ENCODE data around the gene YBEY. TPM values are rescaled to one million over a fixed set of nuclear protein-coding genes. Genes with fewer than 3 reads are reported as not detected.
A peak's percentile ranks its signal among the peaks of the same experiment; 100 is the strongest.

YBEY gene
- total RNA-seq, 1 donor from 2014 or later, result 22.8 TPM

DNA sequence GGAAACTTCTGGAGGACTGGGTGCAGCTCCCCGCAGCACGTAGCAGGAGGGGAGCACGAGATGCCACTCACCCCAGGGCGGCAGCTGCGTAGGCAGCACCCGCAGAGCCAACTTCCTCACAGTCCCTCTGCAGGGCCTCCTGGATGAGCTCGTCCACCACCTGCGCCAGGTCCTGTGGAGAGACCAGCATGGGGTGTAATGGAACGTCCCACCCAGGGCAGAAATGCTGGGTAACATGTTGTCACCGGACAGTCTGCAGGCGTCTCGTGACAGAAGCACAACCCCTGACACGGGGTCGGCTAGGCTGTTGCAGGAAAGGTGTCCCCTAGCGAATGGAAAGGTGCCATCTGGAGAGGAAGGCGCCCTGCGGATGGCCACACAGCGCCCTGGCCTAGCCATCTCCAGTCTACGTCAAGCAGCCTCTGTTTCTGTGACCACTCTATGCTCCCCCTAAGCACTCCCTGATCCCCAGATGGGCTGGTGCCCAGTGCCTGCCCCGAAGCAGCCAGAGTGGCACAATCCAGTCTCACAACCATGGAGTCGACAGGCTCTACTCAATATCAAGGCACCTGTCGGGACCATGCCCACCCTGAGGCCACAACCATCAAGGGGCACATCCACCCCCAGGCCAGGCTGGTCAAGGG is 22.0 kb upstream of the YBEY start:
- no peak for DNase-seq (ENCODE audit: low spot score)

DNA sequence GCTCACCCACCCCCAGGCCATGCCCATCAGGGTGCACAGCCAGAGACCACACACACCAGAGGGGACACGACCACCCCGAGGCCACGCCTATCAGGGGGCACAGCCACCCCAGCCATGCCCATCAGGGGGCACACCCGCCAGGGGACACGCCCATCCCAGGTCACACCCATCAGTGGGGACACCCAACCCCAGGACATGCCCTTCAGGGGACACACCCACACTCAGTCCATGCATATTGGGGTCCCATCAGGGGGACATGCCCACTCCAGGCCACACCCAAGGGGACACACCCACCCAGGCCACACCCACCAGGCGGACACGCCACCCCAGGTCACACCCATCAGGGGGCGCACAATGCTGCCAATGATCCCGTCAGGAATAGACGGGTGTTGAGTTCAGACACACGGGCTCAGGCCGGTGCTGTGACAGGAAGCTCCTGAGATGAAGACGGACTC is 21.4 kb upstream of the YBEY start:
- DNase-seq (ENCODE audit: low spot score), result no peak

- no peak for DNase-seq (ENCODE audit: low spot score)
Observed at GRCh38 chr21:46265736-46266525, 20.2 kb upstream of the YBEY start.

GRCh38 chr21:46266946-46267345 is 19.2 kb upstream of the YBEY start:
- no peak for DNase-seq (ENCODE audit: low spot score)

DNA sequence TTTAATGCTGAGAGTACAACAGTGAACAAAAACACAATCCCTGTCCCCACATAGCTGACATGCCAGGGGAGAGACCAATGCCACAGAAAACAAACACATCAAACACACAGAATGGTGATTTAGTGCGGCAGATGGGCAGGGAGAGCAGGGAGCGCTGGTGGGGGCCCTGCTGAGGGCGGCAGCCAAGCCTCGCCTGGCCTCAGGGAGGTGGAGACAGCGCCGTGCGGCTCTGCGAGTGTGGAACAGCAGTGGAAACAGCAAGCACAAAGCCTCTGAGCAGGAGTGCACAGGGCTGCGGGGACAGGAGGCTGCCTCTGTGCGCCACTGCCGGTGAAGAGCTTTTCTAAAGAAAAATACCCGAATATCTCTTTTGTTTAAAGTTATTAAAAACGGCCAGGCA is 17.8 kb upstream of the YBEY start:
- no peak for DNase-seq (ENCODE audit: low spot score)

DNA sequence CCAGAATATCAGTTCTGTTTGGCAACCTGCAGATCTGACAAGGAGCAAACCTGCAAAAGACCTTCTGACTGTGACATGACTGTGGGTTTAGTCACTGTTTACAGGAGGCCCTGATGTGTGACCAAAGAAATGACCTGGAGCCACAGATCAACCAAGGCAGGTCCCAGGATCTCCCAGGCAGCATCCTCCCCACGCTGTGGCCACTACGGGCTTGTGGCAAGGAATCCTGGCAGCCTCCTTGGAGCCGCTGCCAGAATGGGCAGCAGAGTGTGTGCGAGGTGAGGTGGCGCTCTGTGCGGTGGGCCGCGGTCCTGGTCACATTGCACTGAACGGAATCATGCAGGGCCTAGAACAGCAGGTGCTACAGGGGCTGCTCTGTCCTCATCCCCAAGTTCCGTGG is 16.7 kb upstream of the YBEY start:
- no peak for DNase-seq (ENCODE audit: low spot score)

- DNase-seq (ENCODE audit: low spot score), result no peak
Observed at GRCh38 chr21:46273341-46273740, 12.8 kb upstream of the YBEY start.

DNA sequence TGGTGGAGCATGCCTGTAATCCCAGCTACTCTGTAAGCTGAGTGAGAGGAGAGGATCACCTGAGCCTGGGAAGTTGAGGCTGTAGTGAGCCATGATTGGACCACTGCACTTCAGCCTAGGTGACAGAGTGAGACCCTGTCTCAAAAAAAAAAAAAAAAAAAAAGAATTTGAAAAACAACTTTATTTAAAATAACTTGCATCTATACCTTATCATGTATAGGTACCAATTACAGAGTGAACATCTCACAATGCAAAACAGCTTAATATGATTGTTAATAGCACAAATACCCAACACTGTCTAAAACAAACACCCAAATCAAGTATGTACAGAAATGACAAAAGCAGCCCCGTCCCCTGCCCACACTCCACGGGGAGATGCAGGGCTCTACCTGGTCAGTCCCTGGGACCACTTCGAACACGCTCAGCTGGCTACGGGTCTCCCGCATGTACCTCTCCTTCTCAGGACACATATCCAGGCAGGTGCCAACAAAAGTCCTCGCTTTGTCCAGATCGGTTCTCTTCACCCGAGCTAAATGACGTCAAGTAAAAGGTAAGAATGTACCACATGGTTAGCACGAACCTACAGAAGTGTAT is 11.2 kb upstream of the YBEY start:
- DNase-seq (ENCODE audit: low spot score), result no peak

GRCh38 chr21:46284077-46284644 is 2.0 kb upstream of the YBEY start:
- no peak for DNase-seq (ENCODE audit: low spot score)

DNA sequence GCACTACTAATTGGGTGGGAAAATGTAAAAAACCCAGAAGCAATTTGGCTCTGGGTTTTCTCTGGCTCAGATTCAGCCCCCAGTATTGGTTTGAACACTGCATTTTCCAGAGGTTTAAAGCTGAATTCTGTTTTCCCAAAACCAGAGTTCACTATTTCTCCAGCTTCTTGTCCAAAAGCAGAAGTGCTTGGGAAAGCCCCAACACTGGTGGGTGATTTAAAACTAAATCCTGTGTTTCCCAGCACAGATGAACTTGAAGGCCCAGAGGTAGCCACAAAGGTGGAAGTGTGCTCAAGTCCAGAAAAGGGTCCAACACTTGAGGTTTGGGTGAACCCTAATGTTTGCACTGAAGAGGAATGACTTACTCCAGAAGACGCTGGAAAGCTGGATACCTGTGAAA is 1.4 kb upstream of the YBEY start:
- no peak for DNase-seq (ENCODE audit: low spot score)

- DNase-seq (ENCODE audit: low spot score), result no peak
Observed at GRCh38 chr21:46285206-46285661, 908 bp upstream of the YBEY start, which contains the start of gene MCM3AP. MCM3AP (minus strand) TSS chr21:46285611; CDS start chr21:46285286, 325 bp downstream.

GRCh38 chr21:46286648-46287002 is 483 bp downstream of the YBEY start:
- DNase-seq (ENCODE audit: low spot score), result no peak

- no peak for DNase-seq (ENCODE audit: low spot score)
Observed at GRCh38 chr21:46287541-46287940, 1.4 kb downstream of the YBEY start.

DNA sequence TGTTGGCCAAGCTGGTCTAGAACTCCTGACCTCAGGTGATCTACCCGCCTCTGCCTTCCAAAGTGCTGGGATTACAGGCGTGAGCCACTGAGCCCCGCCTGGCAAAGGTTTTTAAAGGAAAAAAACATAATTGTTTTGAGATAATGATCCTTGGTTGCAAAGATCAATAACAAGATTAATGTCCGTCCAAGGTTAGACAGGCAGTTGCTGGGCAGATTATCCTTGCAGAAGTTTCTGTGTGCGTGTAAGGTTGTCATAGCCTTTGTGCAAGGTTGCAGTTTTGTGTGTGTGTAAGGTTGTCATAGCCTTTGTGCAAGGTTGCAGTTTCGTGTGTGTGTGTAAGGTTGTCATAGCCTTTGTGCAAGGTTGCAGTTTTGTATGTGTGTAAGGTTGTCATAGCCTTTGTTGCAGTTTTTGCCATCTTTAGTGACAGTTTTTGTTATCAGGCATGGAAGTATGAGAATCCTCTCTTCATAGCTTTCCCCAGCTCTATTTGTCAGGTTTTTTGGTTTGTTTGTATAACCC is 3.6 kb downstream of the YBEY start:
- DNase-seq (ENCODE audit: low spot score), result no peak

- no peak for DNase-seq (ENCODE audit: low spot score)
Observed at GRCh38 chr21:46291561-46291960, 5.4 kb downstream of the YBEY start.

DNA sequence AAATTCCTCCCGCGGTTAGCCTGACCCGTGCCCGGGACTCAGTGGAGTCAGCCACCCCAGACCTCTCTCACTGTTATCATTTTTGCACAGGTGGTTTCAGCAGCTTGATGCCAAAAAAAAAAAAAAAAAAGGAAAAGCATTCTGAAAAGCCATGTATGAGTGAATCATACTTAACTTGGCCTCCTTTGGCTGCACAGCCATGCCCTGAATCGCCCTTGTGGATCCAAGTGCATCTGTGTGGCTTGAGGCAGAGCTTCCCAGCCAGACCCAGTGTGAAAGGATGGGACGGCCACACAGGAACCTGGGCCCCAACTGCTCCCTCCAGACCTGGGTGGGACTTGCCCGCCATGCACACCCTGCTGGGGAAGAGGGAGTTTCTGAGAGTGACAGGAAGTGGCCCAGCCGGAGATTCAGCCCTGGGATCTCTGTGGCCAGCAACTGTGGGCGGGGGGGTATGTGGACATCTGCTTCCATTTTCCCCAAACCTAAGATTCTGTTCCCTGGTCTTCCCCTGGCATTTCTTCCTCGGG is 8.6 kb downstream of the YBEY start:
- no peak for DNase-seq (ENCODE audit: low spot score)

GRCh38 chr21:46295177-46295770 is 9.1 kb downstream of the YBEY start:
- DNase-seq (ENCODE audit: low spot score), result no peak

DNA sequence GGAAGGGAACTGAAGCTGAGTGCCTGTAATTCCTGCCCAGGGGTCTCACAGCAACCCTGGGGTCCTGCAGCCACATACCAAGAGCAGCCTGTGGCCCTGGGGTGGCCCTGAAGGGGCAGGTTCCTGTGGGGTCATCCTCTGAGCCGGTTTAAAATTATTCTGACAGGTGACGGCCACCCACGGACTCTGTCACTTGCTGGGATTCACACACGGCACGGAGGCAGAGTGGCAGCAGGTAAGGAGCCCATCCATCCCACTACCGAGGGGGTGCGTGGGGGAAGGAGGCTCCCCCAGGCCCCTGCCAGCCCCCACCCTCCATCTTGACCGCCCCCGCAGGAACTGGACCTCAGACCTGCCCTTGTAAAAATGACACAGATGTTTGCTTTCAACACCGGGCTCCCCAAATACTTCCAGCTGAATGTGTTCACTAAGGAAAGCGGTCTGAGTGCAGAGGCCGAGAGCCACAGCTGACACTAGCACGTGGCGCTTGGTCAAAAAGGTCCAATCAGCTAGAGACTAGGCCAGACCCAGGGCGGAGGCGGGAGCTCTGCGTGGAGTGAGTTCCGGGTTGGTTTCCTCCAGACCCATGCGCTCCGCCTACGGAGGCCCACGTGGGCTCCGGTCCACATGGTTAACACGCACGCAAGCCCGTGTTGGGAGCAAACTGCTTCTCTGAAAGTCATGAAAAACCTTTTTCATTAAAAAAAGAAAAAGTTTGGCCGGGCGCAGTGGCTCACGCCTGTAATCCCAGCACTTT is 10.0 kb downstream of the YBEY start:
- peak; percentile 77 for DNase-seq (ENCODE audit: low spot score)

DNA sequence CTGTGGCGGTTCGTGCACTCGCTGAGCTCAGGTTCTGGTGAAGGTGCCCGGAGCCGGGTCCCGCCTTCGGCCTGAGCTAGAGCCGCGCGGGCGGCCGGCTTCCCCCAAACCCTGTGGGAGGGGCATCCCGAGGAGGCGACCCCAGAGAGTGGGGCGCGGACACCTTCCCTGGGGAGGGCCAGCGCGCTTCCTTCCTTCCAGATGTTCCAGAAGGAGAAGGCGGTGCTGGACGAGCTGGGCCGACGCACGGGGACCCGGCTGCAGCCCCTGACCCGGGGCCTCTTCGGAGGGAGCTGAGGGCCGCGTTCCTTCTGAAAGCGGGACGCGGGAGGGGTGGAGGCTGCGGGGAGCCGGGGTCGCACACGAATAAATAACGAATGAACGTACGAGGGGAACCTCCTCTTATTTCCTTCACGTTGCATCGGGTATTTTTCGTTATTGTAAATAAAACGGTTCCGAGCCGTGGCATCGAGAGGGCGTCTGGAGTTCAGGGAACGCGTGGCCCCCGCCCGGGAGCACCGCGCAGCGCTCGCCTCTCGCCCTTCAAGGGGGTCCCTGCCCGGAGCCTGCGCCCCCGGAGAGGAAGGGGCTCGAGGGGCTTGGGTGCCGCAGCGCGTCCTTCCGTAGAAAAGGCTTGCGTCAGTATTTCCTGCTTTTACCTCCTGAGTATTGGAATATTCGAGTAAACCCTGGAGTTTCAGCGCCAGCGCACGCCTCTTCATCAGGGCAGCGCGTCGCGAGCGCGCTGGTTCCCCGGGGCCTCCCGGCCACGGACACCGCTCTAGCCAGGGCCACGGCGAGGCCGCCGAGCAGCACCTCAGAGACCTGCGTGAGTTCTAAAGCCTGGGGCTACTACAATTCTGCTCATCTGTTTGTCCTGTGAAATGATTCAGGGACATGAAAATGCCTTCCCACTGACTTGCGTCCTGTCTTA is 11.5 kb downstream of the YBEY start:
- DNase-seq (ENCODE audit: low spot score), result no peak

DNA sequence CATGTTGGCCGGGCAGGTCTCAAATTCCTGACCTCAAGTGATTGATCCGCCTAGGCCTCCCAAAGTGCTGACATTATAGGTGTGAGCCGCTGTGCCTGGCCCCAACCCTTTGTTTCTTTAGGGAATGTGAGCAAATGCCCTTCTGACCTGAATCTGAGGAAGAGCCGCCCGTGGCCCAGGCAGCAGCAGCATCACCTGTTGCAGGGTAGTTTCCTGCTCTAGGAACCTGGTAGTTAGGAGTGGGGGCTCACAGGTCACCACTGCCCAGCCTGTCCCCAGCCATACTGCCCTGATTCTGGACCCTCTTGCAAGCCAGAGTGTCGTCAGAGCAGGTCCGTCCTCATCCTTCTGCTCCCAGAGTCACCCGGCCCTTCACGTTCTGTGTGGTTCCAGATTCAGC is 13.0 kb downstream of the YBEY start:
- no peak for DNase-seq (ENCODE audit: low spot score)
